GM23338 (cell line): ENCODE data around the gene PGGT1B.

ENCODE experiments used
- CREB1 ChIP-seq: fragments of 250-450 bp; sonication (Bioruptor Pico); IDR thresholded peaks from 2 replicates; pipeline ENCODE4 v1.5.0; 2020; ENCODE audit warnings: low read depth, mild to moderate bottlenecking, moderate library complexity
- CTCF ChIP-seq, 2 experiments: fragments of 200-600 bp in 1 of 2; sonication (generic) in 1 of 2; conservative IDR thresholded peaks; 2 replicates each; pipeline versions ENCODE4 v1.5.1 to v1.6.1; 2016 to 2017; ENCODE audit warnings: antibody characterized with exemption in 2 of 2, low read depth in 2 of 2, mild to moderate bottlenecking in 2 of 2, moderate library complexity in 1 of 2
- EZH2 ChIP-seq: fragments of 200-600 bp; sonication (generic); IDR thresholded peaks from one replicate; pipeline ENCODE4 v1.8.0; 2017; ENCODE audit warnings: antibody characterized with exemption, mild to moderate bottlenecking, low read depth; ENCODE audit not compliant: unreplicated experiment
- EZH2phosphoT487 ChIP-seq: fragments of 200-600 bp; sonication (generic); IDR thresholded peaks from one replicate; pipeline ENCODE4 v1.8.1; 2018; ENCODE audit warnings: antibody characterized with exemption; ENCODE audit not compliant: unreplicated experiment
- JUNB ChIP-seq: IDR thresholded peaks from one replicate; pipeline ENCODE4 v1.6.1; 2016; ENCODE audit warnings: antibody characterized with exemption; ENCODE audit not compliant: unreplicated experiment
- NANOG ChIP-seq: IDR thresholded peaks from 2 replicates; pipeline ENCODE4 v1.6.1; 2016; ENCODE audit warnings: antibody characterized with exemption, borderline replicate concordance
- POLR2AphosphoS5 ChIP-seq: IDR thresholded peaks from 2 replicates; pipeline ENCODE4 v1.6.1; 2016; ENCODE audit warnings: antibody characterized with exemption, low read depth
- STAT1 ChIP-seq: IDR thresholded peaks from one replicate; pipeline ENCODE4 v1.6.1; 2016; ENCODE audit warnings: antibody characterized with exemption; ENCODE audit not compliant: unreplicated experiment
- ZNF114 ChIP-seq: fragments of 250-450 bp; sonication (Bioruptor Pico); IDR thresholded peaks from 2 replicates; pipeline ENCODE4 v1.5.0; 2020; ENCODE audit warnings: mild to moderate bottlenecking, moderate library complexity
- ZNF331 ChIP-seq: fragments of 250-450 bp; sonication (Bioruptor Pico); IDR thresholded peaks from 2 replicates; pipeline ENCODE4 v1.5.0; 2020; ENCODE audit warnings: low read depth, mild to moderate bottlenecking, moderate library complexity
- ZNF462 ChIP-seq: fragments of 250-450 bp; sonication (Bioruptor Pico); IDR thresholded peaks from 2 replicates; pipeline ENCODE4 v1.5.0; 2020; ENCODE audit warnings: mild to moderate bottlenecking, moderate library complexity
- TF ChIP-seq, protein P1 (sequence below): IDR thresholded peaks from one replicate; pipeline ENCODE4 v1.6.1; 2018; ENCODE audit warnings: antibody characterized with exemption; ENCODE audit not compliant: unreplicated experiment
- TF ChIP-seq, protein P2 (sequence below): IDR thresholded peaks from 2 replicates; pipeline ENCODE4 v1.6.1; 2016; ENCODE audit warnings: antibody characterized with exemption

GRCh38 chr5:115243412-115243811 is 19.3 kb downstream of the PGGT1B start:
- TF ChIP-seq CTCF (conservative IDR thresholded peaks at IDR 0.05; ENCODE audit: low read depth in 2 of 2) (no peak), POLR2AphosphoS5 (no peak), EZH2 (no peak), CREB1 (CRISPR knock-in tag) (no peak), EZH2phosphoT487 (no peak), NANOG (no peak), JUNB (no peak), ZNF114 (CRISPR knock-in tag) (no peak), STAT1 (no peak), ZNF331 (CRISPR knock-in tag) (no peak), ZNF462 (CRISPR knock-in tag) (no peak)
- TF ChIP-seq, protein P1, sequence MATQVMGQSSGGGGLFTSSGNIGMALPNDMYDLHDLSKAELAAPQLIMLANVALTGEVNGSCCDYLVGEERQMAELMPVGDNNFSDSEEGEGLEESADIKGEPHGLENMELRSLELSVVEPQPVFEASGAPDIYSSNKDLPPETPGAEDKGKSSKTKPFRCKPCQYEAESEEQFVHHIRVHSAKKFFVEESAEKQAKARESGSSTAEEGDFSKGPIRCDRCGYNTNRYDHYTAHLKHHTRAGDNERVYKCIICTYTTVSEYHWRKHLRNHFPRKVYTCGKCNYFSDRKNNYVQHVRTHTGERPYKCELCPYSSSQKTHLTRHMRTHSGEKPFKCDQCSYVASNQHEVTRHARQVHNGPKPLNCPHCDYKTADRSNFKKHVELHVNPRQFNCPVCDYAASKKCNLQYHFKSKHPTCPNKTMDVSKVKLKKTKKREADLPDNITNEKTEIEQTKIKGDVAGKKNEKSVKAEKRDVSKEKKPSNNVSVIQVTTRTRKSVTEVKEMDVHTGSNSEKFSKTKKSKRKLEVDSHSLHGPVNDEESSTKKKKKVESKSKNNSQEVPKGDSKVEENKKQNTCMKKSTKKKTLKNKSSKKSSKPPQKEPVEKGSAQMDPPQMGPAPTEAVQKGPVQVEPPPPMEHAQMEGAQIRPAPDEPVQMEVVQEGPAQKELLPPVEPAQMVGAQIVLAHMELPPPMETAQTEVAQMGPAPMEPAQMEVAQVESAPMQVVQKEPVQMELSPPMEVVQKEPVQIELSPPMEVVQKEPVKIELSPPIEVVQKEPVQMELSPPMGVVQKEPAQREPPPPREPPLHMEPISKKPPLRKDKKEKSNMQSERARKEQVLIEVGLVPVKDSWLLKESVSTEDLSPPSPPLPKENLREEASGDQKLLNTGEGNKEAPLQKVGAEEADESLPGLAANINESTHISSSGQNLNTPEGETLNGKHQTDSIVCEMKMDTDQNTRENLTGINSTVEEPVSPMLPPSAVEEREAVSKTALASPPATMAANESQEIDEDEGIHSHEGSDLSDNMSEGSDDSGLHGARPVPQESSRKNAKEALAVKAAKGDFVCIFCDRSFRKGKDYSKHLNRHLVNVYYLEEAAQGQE, result no peak
- TF ChIP-seq, protein P2, sequence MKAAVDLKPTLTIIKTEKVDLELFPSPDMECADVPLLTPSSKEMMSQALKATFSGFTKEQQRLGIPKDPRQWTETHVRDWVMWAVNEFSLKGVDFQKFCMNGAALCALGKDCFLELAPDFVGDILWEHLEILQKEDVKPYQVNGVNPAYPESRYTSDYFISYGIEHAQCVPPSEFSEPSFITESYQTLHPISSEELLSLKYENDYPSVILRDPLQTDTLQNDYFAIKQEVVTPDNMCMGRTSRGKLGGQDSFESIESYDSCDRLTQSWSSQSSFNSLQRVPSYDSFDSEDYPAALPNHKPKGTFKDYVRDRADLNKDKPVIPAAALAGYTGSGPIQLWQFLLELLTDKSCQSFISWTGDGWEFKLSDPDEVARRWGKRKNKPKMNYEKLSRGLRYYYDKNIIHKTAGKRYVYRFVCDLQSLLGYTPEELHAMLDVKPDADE, result no peak
